NCI-H526 (cell line): ENCODE measurements around the gene RASGRP4.
"Not testable (repeated sequence)": the region's sequence is repeated elsewhere in the genome, so short reads cannot be mapped to it uniquely, and the experiment has no call there.

Experiments
- DNase-seq, 2 experiments: peaks; one replicate each; lab custom pipeline; 2025; lab: John Stamatoyannopoulos, UW

RASGRP4 gene

GRCh38 chr19:38448225-38448624 is 22.2 kb upstream of the RASGRP4 start:
- DNase-seq, result no peak

GRCh38 chr19:38445362-38445761 is 19.3 kb upstream of the RASGRP4 start:
- no peak for DNase-seq

GRCh38 chr19:38444026-38444425 is 18.0 kb upstream of the RASGRP4 start:
- DNase-seq, result no peak

GRCh38 chr19:38443458-38443999 is 17.5 kb upstream of the RASGRP4 start:
- DNase-seq, result no peak

- no peak for DNase-seq
Observed at GRCh38 chr19:38442736-38443135, 16.7 kb upstream of the RASGRP4 start.

GRCh38 chr19:38441657-38442348 is 15.8 kb upstream of the RASGRP4 start:
- DNase-seq, result no peak

GRCh38 chr19:38440592-38440991 is 14.6 kb upstream of the RASGRP4 start:
- DNase-seq, result no peak

- no peak for DNase-seq
Observed at GRCh38 chr19:38437917-38438316, 11.9 kb upstream of the RASGRP4 start.

GRCh38 chr19:38437295-38437694 is 11.3 kb upstream of the RASGRP4 start:
- DNase-seq, result no peak

- DNase-seq, result no peak
Observed at GRCh38 chr19:38434549-38435051, 8.6 kb upstream of the RASGRP4 start.

- DNase-seq, result peak in 1 of 2 experiments; percentile 44
Observed at GRCh38 chr19:38433268-38433733, 7.3 kb upstream of the RASGRP4 start, which contains the start of gene RYR1. Gene RYR1 (plus strand): TSS chr19:38433691. CDS start chr19:38433830, 139 bp downstream.

- DNase-seq, result no peak
Observed at GRCh38 chr19:38430931-38431330, 4.9 kb upstream of the RASGRP4 start.

GRCh38 chr19:38429811-38430156 is 3.8 kb upstream of the RASGRP4 start:
- DNase-seq, result no peak

- DNase-seq, result no peak
Observed at GRCh38 chr19:38429055-38429810, 3.2 kb upstream of the RASGRP4 start.

- DNase-seq, result not testable (repeated sequence)
Observed at GRCh38 chr19:38427035-38427677, 1.1 kb upstream of the RASGRP4 start.

GRCh38 chr19:38425222-38425809 is 703 bp downstream of the RASGRP4 start:
- DNase-seq, result no peak

GRCh38 chr19:38424272-38424671 is 1.7 kb downstream of the RASGRP4 start:
- no peak for DNase-seq

- DNase-seq, result no peak
Observed at GRCh38 chr19:38422438-38422837, 3.6 kb downstream of the RASGRP4 start.

- DNase-seq, result no peak
Observed at GRCh38 chr19:38421856-38422255, 4.2 kb downstream of the RASGRP4 start.

GRCh38 chr19:38420935-38421334 is 5.1 kb downstream of the RASGRP4 start:
- DNase-seq, result no peak

- peak; percentile 26 to 84 for DNase-seq
Observed at GRCh38 chr19:38417544-38418506, 8.2 kb downstream of the RASGRP4 start.
